Fibroblast of mammary gland (primary cell): ENCODE measurements around the gene KLHL29.

Experiments used
- DNase-seq: peaks from one replicate; pipeline ENCODE4 v3.0.0-alpha.2; 2010; ENCODE audit warnings: low read depth
- H3K4me3 ChIP-seq: 2 replicates; pipeline ENCODE4 v1.5.1; 2011; ENCODE audit warnings: low read depth, mild to moderate bottlenecking, low read length, moderate library complexity; ENCODE audit not compliant: control insufficient read depth
- CTCF ChIP-seq: conservative IDR thresholded peaks from 2 replicates; pipeline ENCODE4 v1.5.1; 2011; ENCODE audit warnings: low read depth, low read length, inconsistent platforms; ENCODE audit not compliant: control insufficient read depth, insufficient read depth

The KLHL29 gene

GRCh38 chr2:23545396-23545795, 160.4 kb downstream of the KLHL29 start:
- no peak overlapping the region for H3K4me3 ChIP-seq
- peak; percentile 53 for DNase-seq
- TF ChIP-seq CTCF = no peak

- no peak overlapping the region for H3K4me3 ChIP-seq
- DNase-seq = no peak
- TF ChIP-seq CTCF = no peak
These were observed 160.8 kb downstream of the KLHL29 start for GRCh38 chr2:23545811-23546210.

GRCh38 chr2:23546913-23547312, 161.9 kb downstream of the KLHL29 start:
- no peak for TF ChIP-seq CTCF
- no peak overlapping the region for H3K4me3 ChIP-seq

GRCh38 chr2:23547725-23548124, 162.7 kb downstream of the KLHL29 start:
- no peak for TF ChIP-seq CTCF
- DNase-seq = no peak
- H3K4me3 ChIP-seq = no peak overlapping the region

More at GRCh38 chr2:23546913-23547312, 161.9 kb downstream of the KLHL29 start:
- no peak for DNase-seq

GRCh38 chr2:23548143-23548769, 163.3 kb downstream of the KLHL29 start:
- no peak for DNase-seq
- TF ChIP-seq CTCF = no peak
- H3K4me3 ChIP-seq = no peak overlapping the region

- H3K4me3 ChIP-seq = no peak overlapping the region
- no peak for TF ChIP-seq CTCF
- no peak for DNase-seq
These were observed 164.1 kb downstream of the KLHL29 start for GRCh38 chr2:23549051-23549450.

GRCh38 chr2:23549821-23550530, 165.0 kb downstream of the KLHL29 start:
- DNase-seq = no peak
- no peak overlapping the region for H3K4me3 ChIP-seq
- no peak for TF ChIP-seq CTCF
